GM19468 (cell line): ENCODE data around the gene RALGPS1.
"Not testable (repeated sequence)": the region's sequence is repeated elsewhere in the genome, so short reads cannot be mapped to it uniquely, and the experiment has no call there.

Experiments used
- ATAC-seq: cut with Tn5 transposase; IDR thresholded peaks from one replicate; pipeline ENCODE4 v1.9.1; 2021; ENCODE audit warnings: mild to moderate bottlenecking, moderate library complexity, moderate number of reproducible peaks; ENCODE audit not compliant: unreplicated experiment; ENCODE audit errors: extremely low read depth

The RALGPS1 gene

GRCh38 chr9:127161081-127161624 is 246.6 kb downstream of the RALGPS1 start:
- ATAC-seq = no peak

DNA sequence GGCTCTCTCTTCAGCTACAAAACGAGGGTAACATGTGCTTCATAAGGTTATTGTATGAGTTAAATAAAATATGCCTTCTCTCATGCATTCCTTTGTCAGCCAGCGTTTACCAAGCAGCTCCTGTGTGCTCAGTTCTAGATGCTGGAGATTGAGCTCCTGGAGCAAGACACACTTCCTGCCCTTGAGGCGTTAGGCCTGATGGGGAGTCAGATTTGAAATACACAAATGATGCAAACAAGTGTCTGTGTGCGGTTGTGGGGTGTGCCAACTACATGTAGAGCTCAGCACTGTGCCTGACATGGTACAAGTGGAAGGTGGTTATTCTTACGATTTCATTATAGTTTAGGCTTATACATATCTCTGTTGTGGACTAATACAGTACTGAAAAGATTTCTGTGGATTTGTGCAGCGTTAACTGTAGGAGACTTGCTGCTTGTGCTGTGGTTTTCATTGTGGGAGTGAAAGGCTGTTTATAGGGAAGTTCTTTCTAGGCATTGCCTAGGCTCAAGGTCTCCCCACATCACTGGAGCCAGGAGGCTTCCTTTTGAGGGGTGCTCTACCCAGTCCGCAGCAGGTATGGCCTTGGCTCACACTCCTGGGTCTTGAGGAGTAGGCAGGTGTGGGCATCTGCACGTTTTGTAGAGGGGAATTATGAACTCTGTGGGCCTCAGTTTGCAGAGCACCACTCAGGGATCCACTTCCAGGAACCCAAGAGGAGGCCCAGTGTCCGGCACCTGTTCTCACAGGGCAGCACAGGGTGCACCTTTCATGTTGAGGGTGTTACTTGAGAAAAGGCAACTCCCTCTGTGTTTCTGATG is 247.7 kb downstream of the RALGPS1 start:
- no peak for ATAC-seq

GRCh38 chr9:127162864-127163365 is 248.3 kb downstream of the RALGPS1 start:
- no peak for ATAC-seq

- no peak for ATAC-seq
Observed at GRCh38 chr9:127163409-127163808, 248.8 kb downstream of the RALGPS1 start.

GRCh38 chr9:127165116-127165515 is 250.5 kb downstream of the RALGPS1 start:
- ATAC-seq = no peak

DNA sequence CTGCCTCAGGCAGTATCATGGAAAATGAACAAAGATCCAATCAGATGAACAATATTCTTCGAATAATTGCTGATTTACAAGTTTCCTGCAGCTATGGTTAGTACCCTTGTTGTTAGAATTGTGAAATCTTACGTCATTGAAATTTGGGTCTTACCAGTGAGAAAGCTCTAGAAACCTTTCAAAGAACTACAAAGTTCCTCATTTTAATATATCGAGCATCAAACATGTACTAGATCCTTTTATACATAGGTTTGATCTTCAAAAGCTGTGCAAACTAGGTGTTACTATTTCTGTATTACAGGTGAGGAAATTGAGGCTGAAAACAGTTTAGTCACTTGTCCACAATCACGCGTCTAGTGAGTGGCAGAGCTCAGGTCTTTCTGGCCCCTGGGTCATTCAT is 251.5 kb downstream of the RALGPS1 start:
- ATAC-seq = no peak

GRCh38 chr9:127166651-127167524 is 252.3 kb downstream of the RALGPS1 start:
- no peak for ATAC-seq

DNA sequence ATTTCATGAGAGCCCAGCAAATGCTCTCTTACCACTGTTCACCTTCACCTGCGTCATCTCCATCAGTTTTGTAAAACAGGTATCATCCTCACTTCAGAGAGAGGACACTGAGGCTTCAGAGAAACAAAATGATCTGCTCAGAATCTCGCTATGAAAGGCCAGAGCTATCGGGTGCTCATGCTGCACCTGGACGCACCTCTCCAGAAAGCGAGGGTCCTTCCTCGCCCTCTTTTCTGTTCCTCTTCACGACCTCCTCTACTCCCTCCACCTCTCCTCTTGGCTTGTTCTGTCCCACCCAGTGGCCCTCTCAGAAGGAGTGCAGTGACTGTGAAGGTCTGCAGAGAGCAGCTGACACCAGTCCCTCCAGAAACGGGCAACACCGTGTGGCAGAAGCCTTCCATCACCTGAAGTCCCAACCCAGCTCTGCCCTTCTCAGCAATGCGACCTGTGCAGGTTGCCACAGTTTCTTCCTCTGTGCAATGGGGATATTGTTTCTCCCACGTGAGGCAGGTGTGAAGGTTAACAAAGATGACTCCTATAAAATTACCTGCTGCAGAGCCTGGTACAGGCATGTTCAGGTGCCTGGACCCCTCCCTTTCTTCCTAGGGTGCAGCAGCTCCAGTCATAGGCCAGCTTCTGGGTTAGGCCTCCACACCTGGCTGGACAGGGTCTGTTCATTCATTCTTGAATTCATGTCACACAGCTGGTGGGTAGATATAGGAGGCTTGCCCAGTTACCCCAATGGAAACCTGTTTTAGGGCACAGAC is 253.2 kb downstream of the RALGPS1 start:
- ATAC-seq = no peak

DNA sequence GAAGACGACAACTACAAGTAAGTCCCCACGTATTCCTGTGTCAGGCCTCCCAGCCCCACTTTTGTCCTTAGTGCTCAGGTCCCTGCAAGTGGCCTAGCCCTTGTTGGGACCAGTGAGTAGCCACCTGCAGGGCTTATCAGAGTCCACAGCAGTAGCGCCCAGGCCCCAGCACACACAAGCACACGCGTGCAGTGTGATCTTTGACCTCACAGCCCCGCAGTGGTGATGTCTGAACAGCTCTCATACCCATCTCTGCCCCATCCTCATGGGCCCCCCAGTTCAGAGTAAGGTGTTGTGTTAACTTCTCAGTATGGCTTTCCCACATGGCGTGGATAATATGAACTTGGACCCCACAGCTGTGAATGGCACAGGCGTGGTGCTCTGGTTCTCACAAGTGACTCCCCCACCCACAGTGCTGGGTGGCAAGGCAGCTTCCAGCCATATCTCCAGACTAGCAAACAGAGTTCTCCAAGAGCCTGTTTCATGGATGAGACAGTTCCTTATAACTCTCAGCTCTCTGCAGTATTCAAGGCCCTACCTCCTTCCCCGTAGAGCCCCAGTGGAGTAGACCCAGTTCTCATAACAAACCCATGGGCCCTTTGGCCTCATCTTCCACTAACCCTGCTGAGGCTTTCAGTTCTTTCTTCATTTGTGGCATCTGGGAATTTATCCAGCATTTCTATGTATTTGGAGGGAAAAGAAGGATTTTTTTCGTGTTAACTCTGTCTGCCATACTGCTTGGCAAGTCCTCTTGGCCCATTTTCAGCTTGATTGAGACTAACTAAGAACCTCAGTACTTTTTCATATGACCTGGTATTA is 254.4 kb downstream of the RALGPS1 start:
- no peak for ATAC-seq

DNA sequence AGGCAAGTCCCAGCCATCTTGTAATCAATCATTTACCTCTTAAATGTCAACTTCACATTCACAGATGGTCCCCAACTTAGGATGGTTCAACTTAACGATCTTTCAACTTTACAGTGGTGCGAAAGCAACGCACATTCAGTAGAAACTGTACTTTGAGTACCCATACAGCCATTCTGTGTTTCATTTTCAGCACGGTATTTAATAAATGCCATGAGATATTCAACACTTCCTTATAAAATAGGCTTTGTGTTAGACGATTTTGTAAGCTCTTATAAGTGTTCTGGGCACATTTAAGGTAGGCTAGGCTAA is 254.9 kb downstream of the RALGPS1 start:
- ATAC-seq = no peak

- ATAC-seq = no peak
Observed at GRCh38 chr9:127170103-127170502, 255.5 kb downstream of the RALGPS1 start.

- ATAC-seq = no peak
Observed at GRCh38 chr9:127170652-127171051, 256.1 kb downstream of the RALGPS1 start.

DNA sequence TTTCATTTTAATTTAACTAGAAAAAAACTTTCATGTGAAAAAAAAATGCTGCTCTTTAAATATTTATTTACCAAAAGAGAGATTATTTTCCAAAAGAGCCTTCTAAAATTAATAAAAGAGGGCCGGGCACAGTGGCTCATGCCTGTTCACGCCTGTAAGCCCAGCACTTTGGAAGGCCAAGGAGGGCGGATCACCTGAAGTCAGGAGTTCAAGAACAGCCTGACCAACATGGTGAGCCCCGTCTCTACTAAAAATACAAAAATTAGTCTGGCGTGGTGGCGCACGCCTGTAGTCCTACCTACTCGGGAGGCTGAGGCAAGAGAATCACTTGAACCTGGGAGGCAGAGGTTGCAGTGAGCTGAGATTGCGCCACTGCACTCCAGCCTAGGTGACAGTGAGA is 256.8 kb downstream of the RALGPS1 start:
- not testable (repeated sequence) for ATAC-seq

DNA sequence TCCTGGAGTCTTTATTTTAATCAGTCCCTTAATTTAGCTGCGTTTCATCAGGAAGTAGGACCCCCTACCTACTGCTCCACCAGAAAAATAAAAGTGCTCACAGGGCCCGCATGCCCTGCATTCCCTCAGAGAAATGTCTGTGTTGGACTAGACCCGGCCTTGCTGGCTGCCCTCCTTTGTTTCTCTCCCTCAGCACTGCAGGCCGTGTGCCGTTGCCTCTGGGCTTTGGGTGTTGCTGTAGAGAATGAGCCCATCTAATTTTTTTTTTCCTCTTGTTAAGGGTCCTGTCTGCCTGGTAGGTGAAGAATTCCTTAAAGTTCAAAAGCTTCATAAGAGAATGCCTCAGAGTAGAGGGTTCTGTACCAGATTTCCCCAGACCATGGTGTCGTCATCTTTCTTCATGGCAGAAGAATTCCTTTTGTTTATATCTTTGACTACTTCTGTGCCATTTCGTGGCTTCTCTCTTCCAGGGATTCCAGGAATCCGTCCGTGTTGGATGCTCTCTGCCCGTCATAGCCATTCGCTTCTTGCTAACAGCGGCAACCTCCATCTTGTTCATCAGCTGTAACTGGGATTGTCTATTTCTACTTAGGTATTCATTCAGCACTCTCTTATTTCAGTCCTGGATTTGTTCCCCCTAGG is 257.6 kb downstream of the RALGPS1 start:
- ATAC-seq = no peak

- ATAC-seq = no peak
Observed at GRCh38 chr9:127173063-127173462, 258.5 kb downstream of the RALGPS1 start.

GRCh38 chr9:127174386-127175318 is 260.1 kb downstream of the RALGPS1 start:
- ATAC-seq = no peak

DNA sequence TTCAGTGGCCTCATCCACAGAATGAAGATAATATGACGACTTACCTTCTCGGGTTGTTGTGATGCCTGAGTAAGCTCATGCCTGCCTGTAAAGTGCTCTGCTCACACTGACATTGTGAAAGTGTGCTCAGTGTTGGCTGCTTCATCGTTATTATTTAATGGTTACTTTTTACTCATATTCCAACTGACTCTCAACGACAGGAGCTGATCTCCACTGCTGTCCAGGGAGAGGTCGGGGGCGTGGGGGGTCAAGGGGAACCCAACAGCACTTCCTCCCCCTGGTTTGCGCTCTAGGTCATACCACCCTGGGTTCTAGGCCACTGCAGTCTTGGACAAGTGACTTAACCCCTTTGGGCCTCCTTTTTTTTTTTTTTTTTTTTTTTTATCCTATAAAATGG is 260.7 kb downstream of the RALGPS1 start:
- no peak for ATAC-seq

- ATAC-seq = no peak
Observed at GRCh38 chr9:127175764-127176163, 261.2 kb downstream of the RALGPS1 start.
